Left ventricle myocardium inferior (tissue), 1 donor: ENCODE data around the gene ABHD17B. TPM values are rescaled to one million over a fixed set of nuclear protein-coding genes. Genes with fewer than 3 reads are reported as not detected.

Source experiments
- DNase-seq: peaks from one replicate; pipeline ENCODE4 v3.0.0-alpha.2; 2020
- H3K27ac ChIP-seq: fragments of 200-600 bp; replicated peaks from 2 replicates; pipeline ENCODE4 v1.8.0; 2021
- H3K27me3 ChIP-seq: fragments of 200-600 bp; 2 replicates; pipeline ENCODE4 v1.8.0; 2021; ENCODE audit warnings: low read depth
- H3K36me3 ChIP-seq: fragments of 200-600 bp; 2 replicates; pipeline ENCODE4 v1.8.0; 2021
- H3K4me1 ChIP-seq: fragments of 200-600 bp; 2 replicates; pipeline ENCODE4 v1.8.0; 2021
- H3K4me3 ChIP-seq: fragments of 200-600 bp; 2 replicates; pipeline ENCODE4 v1.8.0; 2021; ENCODE audit warnings: mild to moderate bottlenecking, moderate library complexity
- H3K9me3 ChIP-seq: fragments of 200-600 bp; replicated peaks from 2 replicates; pipeline ENCODE4 v1.8.0; 2021
- intact Hi-C: fragments of 100-400 bp; cut with micrococcal nuclease; formaldehyde crosslinking; loops from one replicate; pipeline ENCODE4 v1.11.0; 2022
- total RNA-seq: library from RNA; stranded (reverse); fragmentation: NEBNext Ultra II Directional; extraction: Animal tissue kit (Norgen Biotek cat#: 25700); gene quantifications from one replicate; pipeline ENCODE4 v1.2.1, GENCODE V29; 2021
- TF ChIP-seq, protein P1 (sequence below): fragments of 200-600 bp; IDR thresholded peaks from 2 replicates; pipeline ENCODE4 v1.8.0; 2021; ENCODE audit warnings: antibody characterized with exemption, mild to moderate bottlenecking, borderline replicate concordance
- donor health status: DM: no; HTN: yes; CAD: no; lungs with severe emphysema.

Gene ABHD17B
- total RNA-seq, 1 donor from 2014 or later, result 10.2 TPM

- no peaks in the 10 kb centered on the region for H3K27me3 ChIP-seq
- no peaks in the 10 kb centered on the region for H3K36me3 ChIP-seq
- no peak for DNase-seq
- no peaks in the 10 kb centered on the region for H3K4me1 ChIP-seq
- no peaks in the 10 kb centered on the region for H3K9me3 ChIP-seq
- H3K27ac ChIP-seq, result no peak overlapping the region
- TF ChIP-seq, protein P1, sequence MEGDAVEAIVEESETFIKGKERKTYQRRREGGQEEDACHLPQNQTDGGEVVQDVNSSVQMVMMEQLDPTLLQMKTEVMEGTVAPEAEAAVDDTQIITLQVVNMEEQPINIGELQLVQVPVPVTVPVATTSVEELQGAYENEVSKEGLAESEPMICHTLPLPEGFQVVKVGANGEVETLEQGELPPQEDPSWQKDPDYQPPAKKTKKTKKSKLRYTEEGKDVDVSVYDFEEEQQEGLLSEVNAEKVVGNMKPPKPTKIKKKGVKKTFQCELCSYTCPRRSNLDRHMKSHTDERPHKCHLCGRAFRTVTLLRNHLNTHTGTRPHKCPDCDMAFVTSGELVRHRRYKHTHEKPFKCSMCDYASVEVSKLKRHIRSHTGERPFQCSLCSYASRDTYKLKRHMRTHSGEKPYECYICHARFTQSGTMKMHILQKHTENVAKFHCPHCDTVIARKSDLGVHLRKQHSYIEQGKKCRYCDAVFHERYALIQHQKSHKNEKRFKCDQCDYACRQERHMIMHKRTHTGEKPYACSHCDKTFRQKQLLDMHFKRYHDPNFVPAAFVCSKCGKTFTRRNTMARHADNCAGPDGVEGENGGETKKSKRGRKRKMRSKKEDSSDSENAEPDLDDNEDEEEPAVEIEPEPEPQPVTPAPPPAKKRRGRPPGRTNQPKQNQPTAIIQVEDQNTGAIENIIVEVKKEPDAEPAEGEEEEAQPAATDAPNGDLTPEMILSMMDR, result no peak
- intact Hi-C loops, result no loop called here
- no peak overlapping the region for H3K4me3 ChIP-seq
These were observed 60.0 kb downstream of the ABHD17B start for GRCh38 chr9:71850996-71851395.

GRCh38 chr9:71847892-71848291 lies 63.1 kb downstream of the ABHD17B start:
- TF ChIP-seq, protein P1, result no peak
- no peaks in the 10 kb centered on the region for H3K4me1 ChIP-seq
- intact Hi-C loops, result no loop called here

GRCh38 chr9:71844808-71845207 lies 66.2 kb downstream of the ABHD17B start:
- Histone ChIP-seq H3K27ac (no peak overlapping the region), H3K4me1 (no peaks in the 10 kb centered on the region), H3K36me3 (no peaks in the 10 kb centered on the region), H3K9me3 (peaks cover 9% of the 10 kb centered on the region), H3K27me3 (no peaks in the 10 kb centered on the region), H3K4me3 (no peak overlapping the region)
- intact Hi-C loops, result no loop called here
- TF ChIP-seq, protein P1, result no peak
- DNase-seq, result no peak

More at GRCh38 chr9:71847892-71848291, 63.1 kb downstream of the ABHD17B start:
- H3K27me3 ChIP-seq, result no peaks in the 10 kb centered on the region
- H3K36me3 ChIP-seq, result no peaks in the 10 kb centered on the region
- no peaks in the 10 kb centered on the region for H3K9me3 ChIP-seq
- H3K4me3 ChIP-seq, result no peak overlapping the region
- no peak for DNase-seq
- no peak overlapping the region for H3K27ac ChIP-seq

- Histone ChIP-seq H3K27ac (no peak overlapping the region), H3K4me3 (no peak overlapping the region), H3K4me1 (no peaks in the 10 kb centered on the region), H3K9me3 (peaks cover 14% of the 10 kb centered on the region), H3K27me3 (no peaks in the 10 kb centered on the region), H3K36me3 (no peaks in the 10 kb centered on the region)
- TF ChIP-seq, protein P1, result no peak
- intact Hi-C loops, result no loop called here
- no peak for DNase-seq
These were observed 71.3 kb downstream of the ABHD17B start for GRCh38 chr9:71839668-71840067.

- Histone ChIP-seq H3K4me3 (no peak overlapping the region), H3K27ac (no peak overlapping the region), H3K27me3 (no peaks in the 10 kb centered on the region), H3K36me3 (no peaks in the 10 kb centered on the region), H3K4me1 (no peaks in the 10 kb centered on the region), H3K9me3 (peaks cover 20% of the 10 kb centered on the region)
- intact Hi-C loops, result no loop called here
- DNase-seq, result no peak
- TF ChIP-seq, protein P1, result no peak
These were observed 75.4 kb downstream of the ABHD17B start for GRCh38 chr9:71835596-71835995.

DNA sequence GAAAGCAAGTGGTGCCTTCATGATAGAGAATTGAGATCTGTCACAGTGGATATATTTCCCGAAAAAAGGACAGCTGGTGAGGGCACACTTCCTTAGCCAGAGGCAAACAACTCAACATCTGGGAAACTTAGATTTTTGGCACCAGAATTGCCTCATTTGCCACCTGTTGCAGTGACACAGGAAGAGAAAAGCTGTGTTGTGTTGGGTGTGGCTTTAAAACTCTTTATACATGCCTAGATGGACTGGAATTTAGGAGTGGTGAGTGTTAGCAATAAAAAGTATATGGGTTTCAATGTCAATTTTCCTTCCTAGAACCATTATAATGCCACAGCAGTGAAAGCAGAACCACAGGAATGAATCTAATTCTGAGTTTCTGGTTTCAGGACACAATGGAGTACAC lies 80.1 kb downstream of the ABHD17B start:
- intact Hi-C loops, result no loop called here
- no peak overlapping the region for H3K4me3 ChIP-seq
- H3K4me1 ChIP-seq, result no peaks in the 10 kb centered on the region
- no peaks in the 10 kb centered on the region for H3K27me3 ChIP-seq
- H3K9me3 ChIP-seq, result peaks cover 20% of the 10 kb centered on the region
- no peaks in the 10 kb centered on the region for H3K36me3 ChIP-seq
- no peak for DNase-seq
- TF ChIP-seq, protein P1, result no peak
- H3K27ac ChIP-seq, result no peak overlapping the region
